DMS114 treated with DMSO at 0.1 percent for 48 hours (cell line): Measurements from ENCODE around the gene AGRN.
A peak's percentile ranks its signal among the peaks of the same experiment; 100 is the strongest.
"Not testable (repeated sequence)": the region's sequence is repeated elsewhere in the genome, so short reads cannot be mapped to it uniquely, and the experiment has no call there.

Experiments
- DNase-seq: peaks from one replicate; lab custom pipeline; 2025; ENCODE audit not compliant: unreplicated experiment; lab: John Stamatoyannopoulos, UW

Gene AGRN

DNA sequence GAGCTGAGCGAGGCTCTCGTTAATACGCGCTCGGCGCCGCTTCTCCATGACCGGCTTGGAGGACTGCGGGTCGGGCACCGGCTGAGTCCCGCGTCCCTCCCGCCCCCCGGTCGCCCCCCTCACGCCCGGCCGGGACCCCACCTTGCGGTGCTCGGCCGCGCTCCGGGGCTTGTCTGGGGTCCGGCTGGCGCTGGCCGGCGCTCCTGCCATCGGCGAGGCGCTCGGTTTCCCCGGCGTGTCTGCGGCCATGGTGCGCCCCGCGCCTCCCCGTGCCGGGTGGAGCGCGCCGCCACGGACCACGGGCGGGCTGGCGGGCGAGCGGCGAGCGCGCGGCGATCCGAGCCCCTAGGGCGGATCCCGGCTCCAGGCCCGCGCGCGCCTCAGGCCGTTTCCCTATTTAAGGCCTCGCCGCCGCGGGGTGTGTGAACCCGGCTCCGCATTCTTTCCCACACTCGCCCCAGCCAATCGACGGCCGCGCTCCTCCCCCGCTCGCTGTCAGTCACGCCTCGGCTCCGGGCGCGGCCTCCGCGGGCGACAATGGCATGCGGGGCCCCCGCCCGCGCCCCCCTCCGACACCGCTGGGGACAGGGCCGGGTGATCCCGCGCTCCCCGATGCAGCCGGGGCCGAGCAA is 20.1 kb upstream of the AGRN start, which contains the start of gene HES4:
HES4 (minus strand) TSS at position 373 of the 632 bp plus-strand sequence; CDS start at position 249, 124 bp downstream.
- DNase-seq = peak; percentile 64

DNA sequence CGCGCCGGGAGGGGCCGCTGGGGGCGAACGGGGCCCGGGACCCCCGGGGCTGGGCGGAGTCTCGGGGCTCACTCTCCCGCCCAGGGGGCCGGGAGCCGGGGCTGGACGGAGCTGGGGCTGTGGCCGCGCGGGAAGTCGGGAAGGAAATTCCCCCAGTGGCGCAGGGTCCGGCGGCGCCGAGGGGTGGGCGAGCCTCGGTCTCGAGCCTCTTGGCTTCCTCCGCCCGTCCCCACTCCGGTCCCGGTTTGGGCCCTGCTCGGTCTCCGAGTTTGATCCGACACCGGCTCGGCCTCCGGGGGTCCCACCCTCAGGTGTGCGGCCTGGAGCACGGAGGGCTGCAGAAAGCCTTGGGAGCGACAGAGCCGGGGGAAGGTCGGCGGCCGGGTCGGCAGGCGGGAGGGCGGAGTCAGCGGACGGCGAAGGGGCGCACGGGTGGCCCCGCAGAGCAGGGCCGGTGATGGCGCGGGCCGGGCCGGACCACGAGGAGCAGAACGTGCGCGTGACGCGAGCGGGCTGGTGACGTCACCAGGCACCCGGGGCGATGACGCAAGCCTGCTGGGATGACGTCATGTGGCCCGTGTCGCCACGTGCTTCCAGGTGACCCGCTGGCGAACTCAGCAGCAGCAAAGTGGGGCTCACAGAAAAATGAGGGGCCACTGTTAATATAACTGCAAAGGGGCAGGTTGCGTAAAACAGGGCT is 19.4 kb upstream of the AGRN start:
- DNase-seq = peak; percentile 36

DNA sequence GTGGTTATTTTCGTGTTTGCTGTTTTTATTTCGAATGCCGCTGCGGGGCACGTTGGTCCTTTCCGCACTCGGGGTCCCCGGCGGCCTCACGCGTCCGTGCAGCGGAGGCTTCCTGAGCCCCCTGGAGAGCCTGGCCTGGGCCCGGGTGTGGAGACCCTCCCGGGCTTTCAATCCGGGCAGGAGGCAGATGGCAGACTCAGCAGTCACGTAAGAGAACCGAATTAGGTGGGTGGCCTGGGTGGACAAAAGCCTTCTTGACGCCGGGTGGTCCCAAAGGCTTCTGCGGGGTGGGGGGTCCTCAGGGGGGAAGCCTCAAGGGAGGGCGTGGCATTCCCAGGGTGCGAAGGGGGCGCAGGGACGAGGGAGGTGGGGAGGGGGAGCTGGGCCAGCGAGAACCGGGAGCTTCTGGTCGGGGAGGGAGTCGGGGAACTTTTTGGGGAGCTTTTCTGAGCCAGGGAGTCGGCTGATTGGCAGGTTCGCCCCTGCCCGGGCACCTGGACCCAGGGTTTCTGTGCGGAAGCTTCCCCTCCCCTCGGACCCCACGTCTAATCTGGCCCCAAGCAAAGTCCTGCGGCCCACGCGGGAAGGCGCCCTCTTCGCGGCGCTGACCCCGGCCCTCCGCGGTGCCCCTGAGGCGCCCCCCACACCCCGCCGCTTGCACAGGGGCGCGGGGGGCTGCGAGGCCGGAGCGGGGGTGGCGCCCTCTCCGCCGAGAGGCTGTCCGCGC is 18.7 kb upstream of the AGRN start:
- no peak for DNase-seq

- DNase-seq = no peak
Observed at GRCh38 chr1:1003618-1004419, 16.1 kb upstream of the AGRN start.

- no peak for DNase-seq
Observed at GRCh38 chr1:1004420-1004779, 15.5 kb upstream of the AGRN start.

- no peak for DNase-seq
Observed at GRCh38 chr1:1004780-1005697, 14.9 kb upstream of the AGRN start.

- no peak for DNase-seq
Observed at GRCh38 chr1:1005774-1006304, 14.1 kb upstream of the AGRN start.

- DNase-seq = no peak
Observed at GRCh38 chr1:1006305-1007159, 13.4 kb upstream of the AGRN start.

GRCh38 chr1:1010131-1010530 is 9.8 kb upstream of the AGRN start:
- DNase-seq = not testable (repeated sequence)

DNA sequence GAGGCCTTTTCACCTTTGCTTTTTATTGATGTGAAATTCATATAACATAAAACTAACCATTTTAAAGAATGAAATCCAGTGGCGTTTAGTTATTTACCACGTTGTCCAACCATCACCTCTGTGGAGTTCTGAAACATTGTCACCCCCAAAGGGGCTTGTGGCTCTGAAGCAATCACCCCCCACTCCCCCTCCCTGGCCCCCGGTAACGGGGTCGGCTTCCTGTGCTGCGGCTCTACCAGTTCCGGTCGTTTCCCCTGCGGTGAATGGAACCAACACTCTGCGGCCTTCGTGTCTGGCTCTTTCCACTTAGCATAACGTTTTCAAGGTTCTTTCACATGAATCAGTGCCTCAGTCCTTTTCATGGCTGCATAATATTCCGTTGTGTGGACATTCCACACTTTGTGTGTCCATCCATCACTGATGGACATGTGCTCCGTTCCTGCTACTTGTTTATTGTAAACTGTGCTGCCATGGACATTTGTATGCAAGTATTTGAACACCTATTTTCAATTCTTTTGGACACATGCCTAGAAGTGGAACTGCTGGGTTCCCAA is 8.4 kb upstream of the AGRN start:
- no peak for DNase-seq

DNA sequence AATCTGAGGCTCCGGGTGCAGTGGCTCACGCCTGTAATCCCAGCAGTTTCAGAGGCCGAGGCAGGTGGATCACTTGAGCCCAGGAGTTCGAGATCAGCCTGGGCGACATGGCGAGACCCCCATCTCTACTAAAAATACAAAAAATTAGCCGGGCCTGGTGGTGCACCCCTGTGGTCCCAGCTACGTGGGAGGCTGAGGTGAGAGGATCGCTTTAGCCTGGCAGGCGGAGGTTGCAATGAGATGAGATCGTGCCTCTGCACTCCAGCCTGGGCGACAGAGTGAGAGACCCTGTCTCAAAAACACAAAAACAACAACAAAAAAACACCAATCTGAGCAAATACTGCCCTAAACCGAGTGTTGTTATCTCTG is 7.2 kb upstream of the AGRN start:
- DNase-seq = not testable (repeated sequence)

- DNase-seq = peak; percentile 74
Observed at GRCh38 chr1:1013105-1013921, 6.6 kb upstream of the AGRN start, which contains the start of gene ISG15. Gene ISG15 (plus strand): TSS chr1:1013497. CDS start chr1:1013574, 77 bp downstream.

DNA sequence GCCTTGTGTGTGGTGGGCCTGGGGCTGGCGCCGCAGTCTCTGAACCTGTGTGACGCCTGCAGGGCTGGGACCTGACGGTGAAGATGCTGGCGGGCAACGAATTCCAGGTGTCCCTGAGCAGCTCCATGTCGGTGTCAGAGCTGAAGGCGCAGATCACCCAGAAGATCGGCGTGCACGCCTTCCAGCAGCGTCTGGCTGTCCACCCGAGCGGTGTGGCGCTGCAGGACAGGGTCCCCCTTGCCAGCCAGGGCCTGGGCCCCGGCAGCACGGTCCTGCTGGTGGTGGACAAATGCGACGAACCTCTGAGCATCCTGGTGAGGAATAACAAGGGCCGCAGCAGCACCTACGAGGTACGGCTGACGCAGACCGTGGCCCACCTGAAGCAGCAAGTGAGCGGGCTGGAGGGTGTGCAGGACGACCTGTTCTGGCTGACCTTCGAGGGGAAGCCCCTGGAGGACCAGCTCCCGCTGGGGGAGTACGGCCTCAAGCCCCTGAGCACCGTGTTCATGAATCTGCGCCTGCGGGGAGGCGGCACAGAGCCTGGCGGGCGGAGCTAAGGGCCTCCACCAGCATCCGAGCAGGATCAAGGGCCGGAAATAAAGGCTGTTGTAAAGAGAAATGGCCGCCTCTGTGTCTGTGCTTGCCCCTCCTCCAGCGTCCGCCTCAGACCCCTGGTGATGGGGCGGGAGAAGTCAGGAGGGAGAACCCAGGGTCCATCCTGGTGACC is 5.8 kb upstream of the AGRN start:
- DNase-seq = peak; percentile 57

DNA sequence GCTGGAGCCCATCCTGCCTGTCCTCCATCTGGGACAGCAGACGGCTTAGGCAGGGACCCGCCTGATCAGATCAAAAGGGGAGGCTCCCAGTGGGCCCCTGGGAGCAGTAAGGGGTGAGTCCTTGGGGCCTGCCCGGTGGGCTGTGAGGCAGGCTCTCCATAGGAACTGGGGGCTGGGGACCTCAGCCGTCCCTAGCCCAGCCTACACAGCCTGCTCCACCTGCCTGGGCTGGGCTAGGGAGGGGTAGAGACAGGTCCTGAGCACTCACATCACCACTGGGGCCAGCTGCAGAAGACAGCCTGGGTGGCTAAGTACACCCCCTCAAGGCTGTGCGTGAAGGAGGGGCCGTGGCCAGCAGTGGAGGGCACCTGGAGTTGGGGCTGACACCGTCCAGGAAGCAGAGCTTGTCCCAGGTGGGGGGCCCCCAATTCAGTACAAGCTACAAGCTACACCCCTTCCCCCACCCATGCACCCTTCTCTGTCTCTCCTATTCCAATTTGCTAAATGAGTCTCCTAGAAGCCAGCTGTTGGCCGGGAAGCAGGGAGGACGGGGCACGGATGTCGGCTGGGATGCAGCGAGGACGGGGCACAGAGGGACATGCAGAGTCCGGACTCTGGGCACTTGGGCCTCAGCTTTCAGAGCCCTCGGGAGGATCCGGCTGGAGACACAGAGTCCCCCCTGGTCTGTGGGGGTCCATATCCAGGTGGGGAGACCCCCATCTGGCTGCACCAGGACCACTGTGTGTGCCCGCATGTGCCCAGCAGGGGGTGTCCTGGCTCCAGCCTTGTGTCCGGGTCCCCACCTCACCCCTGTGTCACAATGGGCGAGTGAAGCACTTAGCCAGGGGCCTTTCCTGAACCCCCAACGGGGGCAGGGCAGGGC is 4.9 kb upstream of the AGRN start:
- no peak for DNase-seq

GRCh38 chr1:1017397-1018320 is 2.3 kb upstream of the AGRN start:
- DNase-seq = not testable (repeated sequence)
